ENCODE results near the gene ARRB2.

DNA sequence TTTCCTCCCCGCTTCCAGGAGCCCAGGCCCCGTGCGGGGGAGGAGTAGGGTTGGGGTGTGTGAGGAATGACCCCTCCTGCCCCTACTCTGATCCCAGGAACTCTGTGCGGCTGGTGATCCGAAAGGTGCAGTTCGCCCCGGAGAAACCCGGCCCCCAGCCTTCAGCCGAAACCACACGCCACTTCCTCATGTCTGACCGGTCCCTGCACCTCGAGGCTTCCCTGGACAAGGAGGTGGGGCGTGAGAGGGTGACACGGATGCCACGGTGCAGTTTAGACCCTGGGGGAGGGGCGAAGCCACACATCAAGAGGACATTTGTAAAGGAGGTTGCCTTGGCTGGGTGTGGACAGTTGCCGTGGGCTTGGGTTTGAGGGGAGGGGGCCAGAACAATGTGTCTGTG lies 7.4 kb downstream of the ARRB2 start:
- no peak for TF ChIP-seq ZFX (IDR thresholded peaks at IDR 0.05; ENCODE audit: borderline replicate concordance)
- TF ChIP-seq, protein P1, sequence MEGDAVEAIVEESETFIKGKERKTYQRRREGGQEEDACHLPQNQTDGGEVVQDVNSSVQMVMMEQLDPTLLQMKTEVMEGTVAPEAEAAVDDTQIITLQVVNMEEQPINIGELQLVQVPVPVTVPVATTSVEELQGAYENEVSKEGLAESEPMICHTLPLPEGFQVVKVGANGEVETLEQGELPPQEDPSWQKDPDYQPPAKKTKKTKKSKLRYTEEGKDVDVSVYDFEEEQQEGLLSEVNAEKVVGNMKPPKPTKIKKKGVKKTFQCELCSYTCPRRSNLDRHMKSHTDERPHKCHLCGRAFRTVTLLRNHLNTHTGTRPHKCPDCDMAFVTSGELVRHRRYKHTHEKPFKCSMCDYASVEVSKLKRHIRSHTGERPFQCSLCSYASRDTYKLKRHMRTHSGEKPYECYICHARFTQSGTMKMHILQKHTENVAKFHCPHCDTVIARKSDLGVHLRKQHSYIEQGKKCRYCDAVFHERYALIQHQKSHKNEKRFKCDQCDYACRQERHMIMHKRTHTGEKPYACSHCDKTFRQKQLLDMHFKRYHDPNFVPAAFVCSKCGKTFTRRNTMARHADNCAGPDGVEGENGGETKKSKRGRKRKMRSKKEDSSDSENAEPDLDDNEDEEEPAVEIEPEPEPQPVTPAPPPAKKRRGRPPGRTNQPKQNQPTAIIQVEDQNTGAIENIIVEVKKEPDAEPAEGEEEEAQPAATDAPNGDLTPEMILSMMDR (IDR thresholded peaks at IDR 0.05), result no peak

All from 22Rv1 (cell line).